ENCODE measurements around the gene TFG. TPM values are rescaled to one million over a fixed set of nuclear protein-coding genes. Genes with fewer than 3 reads are reported as not detected.

TFG gene
- total and polyA plus RNA-seq, 10 of the 15 experiments (the other 5 are each of a cell fraction or from before 2014, with no cell fraction given): 29.3 to 126 (median 57.6) TPM

- TF ChIP-seq TARDBP (IDR thresholded peaks at IDR 0.05; ENCODE audit: borderline replicate concordance) (no peak), PML (IDR thresholded peaks at IDR 0.05; ENCODE audit: low read length) (no peak), CHD2 (IDR thresholded peaks at IDR 0.05; ENCODE audit: borderline replicate concordance, low read depth, low read length) (no peak), CBX5 (IDR thresholded peaks at IDR 0.05; ENCODE audit: low read depth) (no peak), BRCA1 (IDR thresholded peaks at IDR 0.05; ENCODE audit: low read depth, low read length) (no peak), SMAD1 (IDR thresholded peaks at IDR 0.05; ENCODE audit: low read depth, partially characterized antibody) (no peak)
Observed at GRCh38 chr3:100748220-100748619, 38.9 kb downstream of the TFG start (continued).

- RAD21 ChIA-PET (ENCODE audit: unreplicated experiment): no interaction called here
- no peak for FAIRE-seq
Observed at GRCh38 chr3:100748967-100749366, 39.7 kb downstream of the TFG start.

More at GRCh38 chr3:100748967-100749366, 39.7 kb downstream of the TFG start:
- H3K9me3 ChIP-seq (replicated peaks; ENCODE audit: control insufficient read depth, insufficient read depth, low read length): no peaks in the 10 kb centered on the region
- TF ChIP-seq RELB (IDR thresholded peaks at IDR 0.05; ENCODE audit: low read depth): no peak
- no peak for TF ChIP-seq LARP7 (IDR thresholded peaks at IDR 0.05)
- TF ChIP-seq NR2C1 (IDR thresholded peaks at IDR 0.05): no peak
- H3K9ac ChIP-seq (ENCODE audit: control insufficient read depth, insufficient read depth, low read length): no peak overlapping the region
- H3K27me3 ChIP-seq (replicated peaks in 1 of 2; ENCODE audit: control insufficient read depth in 2 of 2, insufficient read depth in 2 of 2, low read length in 1 of 2): no peaks in the 10 kb centered on the region
- H3K4me2 ChIP-seq (ENCODE audit: control insufficient read depth, insufficient read depth): no peak overlapping the region
- H3K79me2 ChIP-seq (ENCODE audit: control insufficient read depth, insufficient read depth, low read length): no peaks in the 10 kb centered on the region
- CTCF ChIA-PET: interaction anchor here (1.6 kb wide), 1 partner anchor 23 kb away, joined by 3 read pairs; no protein-coding TSS in a partner anchor
- H3K27ac ChIP-seq (ENCODE audit: control insufficient read depth, insufficient read depth): no peak overlapping the region
- SMC1A ChIA-PET (ENCODE audit: uncharacterized antibody, unreplicated experiment): interaction anchor here (1.6 kb wide), 1 partner anchor 22 kb away, joined by 3 read pairs; no protein-coding TSS in a partner anchor
- H3K36me3 ChIP-seq (ENCODE audit: control insufficient read depth in 2 of 2, insufficient read depth in 2 of 2, low read length in 1 of 2): peaks cover 4 to 33% of the 10 kb centered on the region in 2 experiments
- H3K4me1 ChIP-seq (ENCODE audit: control insufficient read depth, insufficient read depth, low read length): no peaks in the 10 kb centered on the region
- in situ Hi-C loops (cut with MboI): no loop called here
- H4K20me1 ChIP-seq (ENCODE audit: control insufficient read depth, insufficient read depth): no peaks in the 10 kb centered on the region
- no peak overlapping the region for H2AFZ ChIP-seq (ENCODE audit: control insufficient read depth, low read depth, low read length)
- POLR2A ChIA-PET: no interaction called here
- ATAC-seq: no peak
- no peak overlapping the region for H3K4me3 ChIP-seq
- no TSS peak for BruUV-seq (replicated peaks)
- no peak for DNase-seq (ENCODE audit: low read depth, low spot score)
- intact Hi-C loops (cut with micrococcal nuclease; ENCODE audit: unreplicated experiment): no loop called here
- 74% methylated on average over 2 of the region's 2 CpGs for WGBS (ENCODE audit: insufficient coverage, insufficient replicate concordance, low lambda C conversion rate, missing lambda C conversion rate)
